HG02970 (cell line): ENCODE data around the gene BACH1.
"Not testable (repeated sequence)": the region's sequence is repeated elsewhere in the genome, so short reads cannot be mapped to it uniquely, and the experiment has no call there.

Experiments used
- ATAC-seq: cut with Tn5 transposase; IDR thresholded peaks from one replicate; pipeline ENCODE4 v1.9.1; 2021; ENCODE audit warnings: mild to moderate bottlenecking, moderate library complexity, moderate number of reproducible peaks; ENCODE audit not compliant: unreplicated experiment, low FRiP score

The BACH1 gene

DNA sequence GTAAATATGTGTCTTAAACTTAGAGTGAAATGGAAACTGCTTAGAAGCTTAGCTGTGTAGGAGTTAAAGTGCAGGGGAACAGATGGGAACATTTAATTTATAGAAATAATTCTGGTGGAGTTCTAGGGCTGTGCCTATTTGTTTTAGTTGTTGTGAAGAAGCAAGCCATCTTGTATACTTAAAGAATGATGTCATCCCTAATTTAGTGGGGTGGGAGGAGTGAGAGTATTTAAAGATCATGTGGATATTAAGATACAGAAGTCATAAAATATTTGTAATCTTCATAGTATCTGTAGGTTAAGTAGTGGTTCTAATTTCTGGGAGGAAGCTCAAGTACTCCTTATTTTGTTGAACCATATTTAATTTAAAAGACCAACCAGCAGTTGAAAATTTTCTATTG is 41.5 kb downstream of the BACH1 start:
- no peak for ATAC-seq

DNA sequence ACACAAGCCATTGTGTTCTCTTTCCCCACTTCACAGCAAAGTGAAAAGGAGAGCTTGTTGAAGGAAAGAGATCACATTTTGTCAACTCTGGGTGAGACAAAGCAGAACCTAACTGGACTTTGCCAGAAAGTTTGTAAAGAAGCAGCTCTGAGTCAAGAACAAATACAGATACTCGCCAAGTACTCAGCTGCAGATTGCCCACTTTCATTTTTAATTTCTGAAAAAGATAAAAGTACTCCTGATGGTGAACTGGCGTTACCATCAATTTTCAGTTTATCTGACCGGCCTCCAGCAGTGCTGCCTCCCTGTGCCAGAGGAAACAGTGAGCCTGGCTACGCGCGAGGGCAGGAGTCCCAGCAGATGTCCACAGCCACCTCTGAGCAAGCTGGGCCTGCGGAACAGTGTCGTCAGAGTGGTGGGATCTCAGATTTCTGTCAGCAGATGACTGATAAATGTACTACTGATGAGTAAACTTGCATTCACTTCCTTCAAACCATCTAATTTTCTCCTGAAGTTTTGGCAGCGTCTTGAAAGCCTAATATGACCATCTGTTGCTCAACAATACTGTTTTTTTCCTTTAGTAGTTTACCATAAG is 43.7 kb downstream of the BACH1 start:
- ATAC-seq: no peak

DNA sequence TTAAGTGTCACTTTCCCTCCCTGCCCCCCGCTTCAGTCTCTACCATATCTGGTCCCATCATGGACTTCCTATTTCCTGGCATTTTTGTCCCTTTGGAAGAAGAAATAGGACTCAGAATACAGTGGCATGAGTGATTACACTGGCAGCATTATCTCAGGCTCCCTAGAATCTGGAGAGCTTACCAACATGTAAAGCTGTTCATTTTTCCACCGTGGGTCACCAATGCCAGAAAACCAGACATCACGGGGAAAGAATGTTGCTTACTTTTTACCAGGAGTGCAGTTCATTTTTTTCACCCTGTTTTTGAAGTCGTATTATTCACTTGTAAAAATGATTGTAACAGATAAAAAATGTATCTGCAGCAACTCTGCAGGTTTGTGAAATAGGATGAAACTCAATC is 44.8 kb downstream of the BACH1 start:
- no peak for ATAC-seq

- no peak for ATAC-seq
These were observed 47.6 kb downstream of the BACH1 start for GRCh38 chr21:29346281-29346680.

- no peak for ATAC-seq
These were observed 48.0 kb downstream of the BACH1 start for GRCh38 chr21:29346771-29347170.

DNA sequence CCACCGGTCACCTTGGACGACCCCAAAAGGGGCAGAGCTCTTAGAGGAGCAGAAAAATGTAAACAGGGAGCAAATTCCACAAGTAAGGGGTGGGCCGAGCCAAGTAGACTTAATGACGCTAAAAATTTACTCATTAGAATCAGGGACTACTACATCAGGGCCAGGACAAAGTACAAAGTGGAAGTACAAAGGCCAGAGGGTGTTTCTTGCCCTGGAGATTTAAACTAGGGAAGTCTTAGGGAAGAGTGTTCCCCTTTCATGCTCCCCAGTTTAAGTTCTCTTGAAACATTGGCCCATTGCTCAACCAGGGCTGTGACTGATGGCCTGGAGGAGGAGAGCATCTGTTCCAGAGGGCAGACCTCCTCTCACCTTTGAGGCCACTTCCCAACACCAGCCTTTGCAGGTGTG is 48.6 kb downstream of the BACH1 start:
- no peak for ATAC-seq

GRCh38 chr21:29349702-29350101 is 51.0 kb downstream of the BACH1 start:
- no peak for ATAC-seq

DNA sequence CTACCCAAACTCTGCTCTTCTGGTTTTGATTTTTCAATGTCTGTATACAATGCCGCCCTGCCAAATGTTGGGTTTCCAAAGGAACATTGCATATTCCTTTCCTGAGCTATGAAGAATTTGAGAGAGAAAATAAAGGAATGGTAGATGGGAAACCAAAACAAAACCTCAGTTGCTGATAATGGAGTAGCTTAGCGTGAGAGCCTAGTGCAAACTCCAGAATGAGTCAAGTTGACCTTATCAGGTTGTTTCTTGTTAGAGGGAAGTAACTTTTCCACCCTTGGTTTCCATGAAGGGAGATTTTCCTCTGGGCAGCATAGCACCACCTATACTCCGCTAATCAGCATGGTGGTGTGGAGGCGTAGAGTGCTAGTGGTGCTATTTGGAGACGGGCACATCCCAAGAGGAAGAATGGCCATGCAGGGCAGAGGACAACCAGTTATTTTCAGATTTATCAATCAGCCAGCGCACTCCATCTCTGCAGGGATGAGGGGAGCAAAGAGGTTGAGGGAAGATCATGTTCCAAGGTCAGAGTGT is 51.6 kb downstream of the BACH1 start:
- no peak for ATAC-seq

GRCh38 chr21:29351691-29352090 is 53.0 kb downstream of the BACH1 start:
- no peak for ATAC-seq

DNA sequence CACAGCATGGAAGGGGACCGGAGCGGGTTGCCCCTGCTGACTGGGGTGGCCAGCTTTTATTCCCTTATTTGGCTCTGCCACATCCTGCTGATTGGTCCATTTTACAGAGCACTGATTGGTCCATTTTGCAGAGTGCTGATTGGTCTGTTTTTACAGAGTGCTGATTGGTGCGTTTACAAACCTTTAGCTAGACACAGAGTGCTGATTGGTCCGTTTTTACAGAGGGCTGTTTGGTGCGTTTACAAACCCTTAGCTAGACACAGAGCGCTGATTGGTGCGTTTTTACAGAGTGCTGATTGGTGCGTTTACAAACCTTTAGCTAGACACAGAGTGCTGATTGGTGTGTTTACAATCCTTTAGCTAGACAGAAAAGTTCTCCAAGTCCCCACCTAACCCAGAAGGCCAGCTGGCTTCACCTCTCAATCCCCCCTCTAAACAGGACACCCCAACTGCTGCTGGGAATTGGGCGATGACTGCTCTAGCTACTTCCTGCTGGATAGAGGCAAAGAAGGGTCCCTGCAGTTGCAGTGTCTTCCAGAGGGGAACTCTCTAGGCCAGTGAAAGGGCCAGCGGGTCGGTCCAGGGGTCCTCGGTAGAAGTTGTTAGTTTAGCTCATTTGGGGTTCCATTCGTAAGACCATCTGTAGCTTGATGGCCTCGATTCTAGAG is 56.5 kb downstream of the BACH1 start:
- not testable (repeated sequence) for ATAC-seq

DNA sequence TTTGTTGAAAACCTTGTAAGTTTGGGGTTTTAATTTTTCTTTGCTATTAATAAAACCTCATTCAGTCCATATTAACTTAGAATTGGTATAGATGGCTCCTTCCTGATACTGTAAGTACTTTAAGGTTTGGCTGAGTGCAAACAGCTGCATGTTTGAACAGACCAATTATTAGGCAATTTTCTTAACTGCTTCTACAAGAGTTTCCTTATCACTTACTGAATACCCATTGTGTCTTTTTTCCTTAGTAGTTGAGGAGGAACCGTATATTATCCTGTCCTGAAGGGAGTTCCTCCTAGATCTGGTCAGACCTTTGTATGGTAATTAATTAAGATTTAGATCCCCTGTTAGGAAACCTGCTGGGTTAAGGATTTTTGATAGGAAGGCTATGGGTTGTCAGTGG is 57.6 kb downstream of the BACH1 start:
- not testable (repeated sequence) for ATAC-seq

GRCh38 chr21:29356810-29357209 is 58.1 kb downstream of the BACH1 start:
- ATAC-seq: not testable (repeated sequence)

GRCh38 chr21:29359718-29360117 is 61.0 kb downstream of the BACH1 start:
- ATAC-seq: no peak

DNA sequence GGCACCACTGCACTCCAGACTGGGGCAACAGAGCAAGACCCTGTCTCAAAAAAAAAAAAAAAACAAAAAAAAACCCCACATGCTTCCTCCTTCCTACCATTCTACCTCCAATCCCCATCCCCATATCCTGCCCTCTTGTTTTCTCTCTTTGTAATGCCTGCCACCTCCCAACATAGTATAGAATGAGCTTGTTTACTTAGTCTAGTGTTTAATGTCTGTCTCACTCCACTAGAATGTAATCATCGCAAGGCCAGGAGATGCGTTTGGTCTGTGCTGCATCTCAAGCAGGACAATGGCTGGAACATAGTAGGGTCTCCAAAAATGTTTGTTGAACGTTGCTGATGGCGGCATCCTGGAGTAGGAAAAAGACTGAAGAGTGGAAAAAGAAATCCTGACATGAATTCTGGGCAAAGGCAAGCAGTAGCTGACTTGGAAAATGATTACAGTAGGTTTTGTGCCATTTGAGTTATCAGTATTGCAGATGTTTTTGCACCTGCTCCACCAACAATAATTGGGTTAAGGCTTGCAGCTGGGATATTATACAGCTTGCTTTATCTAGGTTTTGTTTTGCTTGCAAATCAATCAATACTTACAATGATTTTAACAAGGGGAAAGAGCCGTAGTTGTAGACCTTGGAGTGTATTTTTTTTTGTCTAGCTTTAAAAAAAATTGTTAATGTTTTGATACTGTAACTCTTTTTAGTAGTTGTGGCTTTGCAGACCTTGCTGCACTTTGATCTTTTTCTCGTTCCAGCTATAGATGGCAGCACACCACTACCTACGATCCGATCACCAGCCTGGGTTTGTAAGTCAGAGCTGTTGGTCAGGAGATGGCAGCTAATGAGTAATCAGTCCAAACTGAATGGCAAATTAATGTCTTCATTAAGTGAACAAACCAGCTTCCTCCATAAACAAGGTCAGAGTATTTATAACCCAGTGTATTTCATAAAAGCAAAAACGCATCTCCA is 62.4 kb downstream of the BACH1 start:
- ATAC-seq: no peak

DNA sequence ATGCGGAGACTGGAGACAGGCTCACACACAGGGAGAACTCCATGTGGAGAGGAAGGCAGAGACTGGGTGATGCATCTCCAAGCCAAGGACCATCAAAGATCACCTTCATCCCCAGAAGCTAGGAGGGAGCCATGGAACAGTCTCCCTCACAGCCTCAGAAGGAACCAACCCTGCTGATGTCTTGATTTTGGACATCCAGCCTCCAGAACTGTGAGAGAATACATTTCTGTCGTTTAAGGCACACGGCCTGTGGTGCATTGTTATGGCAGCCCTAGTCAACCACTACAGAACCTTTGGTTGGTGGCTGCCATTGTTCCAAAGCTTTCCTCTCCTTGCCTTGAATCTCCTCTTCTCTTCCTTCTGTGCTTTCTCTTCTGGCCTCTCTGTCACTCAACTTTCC is 64.0 kb downstream of the BACH1 start:
- ATAC-seq: no peak

- ATAC-seq: no peak
These were observed 67.0 kb downstream of the BACH1 start for GRCh38 chr21:29365661-29366265.

- ATAC-seq: no peak
These were observed 67.8 kb downstream of the BACH1 start for GRCh38 chr21:29366532-29366931.

GRCh38 chr21:29367335-29367734 is 68.6 kb downstream of the BACH1 start:
- no peak for ATAC-seq

GRCh38 chr21:29368906-29369305 is 70.2 kb downstream of the BACH1 start:
- ATAC-seq: no peak

DNA sequence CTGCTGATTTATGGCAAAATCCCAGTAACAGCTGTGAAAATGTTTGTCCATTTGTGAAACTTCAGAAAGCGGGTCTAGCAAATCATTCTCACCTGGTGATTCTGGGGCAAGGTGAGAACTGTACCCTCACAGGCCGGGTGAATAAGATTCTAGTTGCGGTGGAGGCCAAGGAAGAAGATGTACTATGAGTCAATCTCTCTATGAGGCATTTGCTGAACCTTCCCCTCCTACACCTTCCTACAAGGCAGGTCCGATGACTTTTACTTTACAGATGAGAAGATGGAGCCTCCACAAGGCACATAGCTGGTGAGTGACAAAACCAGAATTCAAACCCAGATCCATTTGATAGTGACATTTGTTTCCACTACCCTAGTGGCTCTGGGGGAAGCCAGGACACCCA is 72.7 kb downstream of the BACH1 start:
- no peak for ATAC-seq
